K562 (cell line): ENCODE results near the gene ALG12. TPM values are rescaled to one million over a fixed set of nuclear protein-coding genes. Genes with fewer than 3 reads are reported as not detected.
A peak's percentile ranks its signal among the peaks of the same experiment; 100 is the strongest.

ENCODE experiments used
- ATAC-seq: fragments of 200-7000 bp; cut with Tn5 transposase; 3 replicates; pipeline ENCODE4 v1.9.1; 2020; ENCODE audit warnings: moderate library complexity
- BruUV-seq: library from RNA; stranded (reverse); fragments of 400-500 nt; replicated peaks from 2 replicates; lab custom pipeline; 2021; lab: Mats Ljungman, UMichigan
- CTCF ChIA-PET: fragments of 300-600 bp; formaldehyde crosslinking; extraction: SDS; loops from one replicate; lab custom pipeline; 2021; ENCODE audit warnings: low intra/inter-chr PET ratio; lab: Yijun Ruan, JAX
- POLR2A ChIA-PET: fragments of 300-600, 350-650 bp; sonication (Branson Sonifier 250); formaldehyde crosslinking; extraction: SDS; loops from one replicate; lab custom pipeline; 2021; ENCODE audit warnings: antibody characterized with exemption, inconsistent platforms; lab: Yijun Ruan, JAX
- DNase-seq, 4 experiments: peaks; one replicate each; pipeline versions ENCODE4 v3.0.0 to v3.0.0-alpha.2; 2011 to 2018; ENCODE audit warnings: low spot score in 3 of 4, mixed read lengths in 3 of 4; ENCODE audit errors: extremely low read depth in 1 of 4
- FAIRE-seq: peaks from 2 replicates; lab custom pipeline; 2011; peaks lifted over from hg19 to GRCh38; lab: Jason Lieb, UNC
- H2AFZ ChIP-seq: 2 replicates; pipeline ENCODE4 v1.6.0; 2011; ENCODE audit warnings: low read depth, low read length, control low read depth, inconsistent platforms
- H3K27ac ChIP-seq: fragments of 200-600 bp; 3 replicates; pipeline ENCODE4 v1.8.0; 2011; ENCODE audit warnings: low read depth, mild to moderate bottlenecking, control low read depth, inconsistent platforms, low read length, moderate library complexity, mixed read lengths; ENCODE audit errors: extremely low read depth
- H3K27me3 ChIP-seq, 2 experiments: fragments of 300-600 bp in 1 of 2; 2 replicates in 1 of 2; 3 replicates in 1 of 2; pipeline versions ENCODE4 v1.6.0 to v1.8.0; 2011; ENCODE audit warnings: inconsistent platforms in 2 of 2, low read length in 2 of 2, mild to moderate bottlenecking in 1 of 2, mixed read lengths in 1 of 2, moderate library complexity in 1 of 2; ENCODE audit not compliant: control insufficient read depth in 2 of 2, insufficient read depth in 2 of 2
- H3K36me3 ChIP-seq: fragments of 300-600 bp; 3 replicates; pipeline ENCODE4 v1.8.0; 2011; ENCODE audit warnings: mild to moderate bottlenecking, low read length, inconsistent platforms; ENCODE audit not compliant: control insufficient read depth, insufficient read depth
- H3K4me1 ChIP-seq, 2 experiments: fragments of 200-600 bp in 1 of 2; replicated peaks in 1 of 2; 2 replicates in 1 of 2; 3 replicates in 1 of 2; pipeline versions ENCODE4 v1.5.1 to v1.8.0; 2011; ENCODE audit warnings: inconsistent platforms in 2 of 2, low read length in 2 of 2, mild to moderate bottlenecking in 1 of 2, mixed read lengths in 1 of 2, moderate library complexity in 1 of 2; ENCODE audit not compliant: control insufficient read depth in 2 of 2, insufficient read depth in 2 of 2
- H3K4me2 ChIP-seq: 2 replicates; pipeline ENCODE4 v1.6.1; 2011; ENCODE audit warnings: low read length, control low read depth, inconsistent platforms, mixed read lengths; ENCODE audit not compliant: insufficient read depth
- H3K4me3 ChIP-seq: fragments of 200-600 bp; sonication (generic), shearing (Covaris generic); 2 replicates; pipeline ENCODE4 v1.5.1; 2016; ENCODE audit warnings: control low read depth, inconsistent platforms
- H3K79me2 ChIP-seq: fragments of 200-600 bp; 3 replicates; pipeline ENCODE4 v1.8.0; 2011; ENCODE audit warnings: low read length, inconsistent platforms; ENCODE audit not compliant: control insufficient read depth, insufficient read depth
- H3K9ac ChIP-seq, 2 experiments: 2 replicates each; pipeline versions ENCODE4 v1.6.0 to v1.6.1; 2011; ENCODE audit warnings: low read depth in 2 of 2, low read length in 2 of 2, control low read depth in 1 of 2, inconsistent platforms in 1 of 2, mild to moderate bottlenecking in 1 of 2, mixed read lengths in 1 of 2; ENCODE audit not compliant: insufficient read depth in 1 of 2
- H3K9me1 ChIP-seq: one replicate; pipeline ENCODE4 v1.6.0; 2011; ENCODE audit warnings: inconsistent platforms, mild to moderate bottlenecking, low read length, moderate library complexity; ENCODE audit not compliant: control insufficient read depth, insufficient read depth
- H3K9me3 ChIP-seq: replicated peaks from 2 replicates; pipeline ENCODE4 v1.5.1; 2011; ENCODE audit warnings: low read depth, low read length, inconsistent platforms; ENCODE audit not compliant: control insufficient read depth, insufficient read depth
- H4K20me1 ChIP-seq: replicated peaks from 2 replicates; pipeline ENCODE4 v1.6.1; 2011; ENCODE audit warnings: low read length, inconsistent platforms, mixed read lengths; ENCODE audit not compliant: control insufficient read depth, insufficient read depth
- ARID1B ChIP-seq: fragments of 450-650 bp; IDR thresholded peaks from 2 replicates; pipeline ENCODE4 v1.6.1; 2016; ENCODE audit warnings: antibody characterized with exemption, mild to moderate bottlenecking, inconsistent platforms
- CHD2 ChIP-seq: IDR thresholded peaks from 2 replicates; pipeline ENCODE4 v1.6.1; 2011; ENCODE audit warnings: low read depth, low read length
- CREBBP ChIP-seq: IDR thresholded peaks from one replicate; pipeline ENCODE4 v1.6.1; 2012; ENCODE audit warnings: low read depth, mild to moderate bottlenecking, control low read depth, inconsistent platforms, low read length
- DNMT1 ChIP-seq: fragments of 450-650 bp; IDR thresholded peaks from 2 replicates; pipeline ENCODE4 v1.6.1; 2016; ENCODE audit warnings: antibody characterized with exemption, mild to moderate bottlenecking
- E2F4 ChIP-seq: sonication (generic); formaldehyde crosslinking; IDR thresholded peaks from 2 replicates; pipeline ENCODE4 v1.8.0; 2022; ENCODE audit warnings: mild to moderate bottlenecking, low read depth, missing genetic modification reagents
- HEY1 ChIP-seq: fragments of 250-450 bp; sonication (Bioruptor Pico); IDR thresholded peaks from 2 replicates; pipeline ENCODE4 v1.5.0; 2020; ENCODE audit warnings: mild to moderate bottlenecking, moderate library complexity, borderline replicate concordance
- NUFIP1 ChIP-seq: fragments of 450-650 bp; IDR thresholded peaks from 2 replicates; pipeline ENCODE4 v1.6.1; 2018; ENCODE audit not compliant: partially characterized antibody
- PHF21A ChIP-seq: fragments of 450-650 bp; IDR thresholded peaks from 2 replicates; pipeline ENCODE4 v1.6.1; 2017; ENCODE audit warnings: low read depth, borderline replicate concordance
- PPARD ChIP-seq: fragments of 250-450 bp; sonication (Bioruptor Pico); IDR thresholded peaks from 2 replicates; pipeline ENCODE4 v1.8.0; 2022; ENCODE audit warnings: inconsistent platforms, mild to moderate bottlenecking, moderate library complexity
- RERE ChIP-seq: sonication (generic); formaldehyde crosslinking; IDR thresholded peaks from 2 replicates; pipeline ENCODE4 v1.8.0; 2023; ENCODE audit warnings: missing genetic modification reagents, mild to moderate bottlenecking, borderline replicate concordance
- TAF9B ChIP-seq: fragments of 450-650 bp; IDR thresholded peaks from 2 replicates; pipeline ENCODE4 v1.6.1; 2018; ENCODE audit warnings: mild to moderate bottlenecking; ENCODE audit not compliant: partially characterized antibody
- TCFL5 ChIP-seq: fragments of 250-450 bp; sonication (Bioruptor Pico); conservative IDR thresholded peaks from 2 replicates; pipeline ENCODE4 v1.6.1; 2021; ENCODE audit warnings: mild to moderate bottlenecking, moderate library complexity, matching md5 sums
- ZNF143 ChIP-seq: sonication (generic); formaldehyde crosslinking; IDR thresholded peaks from 2 replicates; pipeline ENCODE4 v1.9.0; 2022; ENCODE audit warnings: mild to moderate bottlenecking, missing genetic modification reagents
- WGBS: fragments of 100-300 bp; shearing (Covaris generic); methylation state at CpG from one replicate; pipeline ENCODE4 v1.1.6; 2016; ENCODE audit warnings: low coverage, mixed read lengths; ENCODE audit not compliant: insufficient coverage; ENCODE audit errors: missing lambda C conversion rate; 5-methylcytosine and 5-hydroxymethylcytosine counted together
- in situ Hi-C: fragments of 300-500 bp; cut with MboI; formaldehyde crosslinking; loops from 4 replicates; pipeline ENCODE4 v1.15.0; 2018; ENCODE audit warnings: inconsistent platforms, mixed read lengths
- intact Hi-C: fragments of 100-400 bp; cut with micrococcal nuclease; formaldehyde crosslinking; loops from 2 replicates; pipeline ENCODE4 v1.14.2; 2022
- polyA plus RNA-seq, 8 experiments: library from polyadenylated mRNA; depleted of rRNA in 4 of 8; stranded (reverse) in 5 of 8; unstranded in 3 of 8; fragments of >200 nt; fragmentation: Nextera tagmentation in 2 of 8; fragmentation: Illumina TruSeq in 1 of 8; extraction: Ambion mirVana in 2 of 8; extraction: Trizol in 1 of 8; gene quantifications; 2 replicates each; pipeline versions ENCODE4 v1.2.1 to v1.2.3, GENCODE V29; 2011 to 2014; ENCODE audit warnings: inconsistent platforms in 1 of 8, missing spikeins in 1 of 8
- total RNA-seq, 7 experiments: library from RNA; depleted of rRNA in 6 of 7; stranded (reverse); fragments of >200 nt in 6 of 7; fragmentation: Illumina TruSeq in 2 of 7; extraction: Trizol in 2 of 7; gene quantifications; 2 replicates each; pipeline versions ENCODE4 v1.2.1 to v1.2.3, GENCODE V29; 2011 to 2021; ENCODE audit warnings: low replicate concordance in 1 of 7
- TF ChIP-seq, protein P1 (sequence below): sonication (generic); formaldehyde crosslinking; IDR thresholded peaks from 2 replicates; pipeline ENCODE4 v1.8.0; 2022; ENCODE audit warnings: mild to moderate bottlenecking, missing genetic modification reagents, borderline replicate concordance

The ALG12 gene
- total and polyA plus RNA-seq, 9 of the 15 experiments (the other 6 are each of a cell fraction or from before 2014, with no cell fraction given): 0.20 to 8.5 (median 3.4) TPM

GRCh38 chr22:49954991-49955580, 36.8 kb upstream of the ALG12 start:
- H3K27ac ChIP-seq: no peak overlapping the region
- FAIRE-seq (no peak), DNase-seq (no peak), ATAC-seq (no peak)
- CTCF ChIA-PET: no interaction called here
- no peaks in the 10 kb centered on the region for H3K9me1 ChIP-seq
- peaks cover 8% of the 10 kb centered on the region for H3K79me2 ChIP-seq
- peak overlapping the region in 1 of 2 experiments; percentile 36; a peak in 1 of 4 replicates for H3K9ac ChIP-seq
- WGBS: 70% methylated on average over 13 of the region's 15 CpGs
- no peaks in the 10 kb centered on the region for H3K36me3 ChIP-seq
- BruUV-seq: no TSS peak
- POLR2A ChIA-PET: interaction anchor here (0.6 kb wide), 1 partner anchor 11 kb away, joined by 3 read pairs; no protein-coding TSS in a partner anchor
- H3K4me3 ChIP-seq: no peak overlapping the region
- no peak overlapping the region for H3K4me2 ChIP-seq
- intact Hi-C loops (no loop called here), in situ Hi-C loops (no loop called here)
- H3K27me3 ChIP-seq: no peaks in the 10 kb centered on the region
- peaks cover 12 to 94% of the 10 kb centered on the region in 2 experiments for H3K4me1 ChIP-seq
- no peaks in the 10 kb centered on the region for H4K20me1 ChIP-seq
- H2AFZ ChIP-seq: no peak overlapping the region
- H3K9me3 ChIP-seq: no peaks in the 10 kb centered on the region
- no peak for TF ChIP-seq ARID1B
- no peak for TF ChIP-seq TAF9B
- TF ChIP-seq ZNF143 (CRISPR knock-in tag): no peak
- no peak for TF ChIP-seq RERE (CRISPR knock-in tag)
- no peak for TF ChIP-seq PPARD
- TF ChIP-seq, protein P1, sequence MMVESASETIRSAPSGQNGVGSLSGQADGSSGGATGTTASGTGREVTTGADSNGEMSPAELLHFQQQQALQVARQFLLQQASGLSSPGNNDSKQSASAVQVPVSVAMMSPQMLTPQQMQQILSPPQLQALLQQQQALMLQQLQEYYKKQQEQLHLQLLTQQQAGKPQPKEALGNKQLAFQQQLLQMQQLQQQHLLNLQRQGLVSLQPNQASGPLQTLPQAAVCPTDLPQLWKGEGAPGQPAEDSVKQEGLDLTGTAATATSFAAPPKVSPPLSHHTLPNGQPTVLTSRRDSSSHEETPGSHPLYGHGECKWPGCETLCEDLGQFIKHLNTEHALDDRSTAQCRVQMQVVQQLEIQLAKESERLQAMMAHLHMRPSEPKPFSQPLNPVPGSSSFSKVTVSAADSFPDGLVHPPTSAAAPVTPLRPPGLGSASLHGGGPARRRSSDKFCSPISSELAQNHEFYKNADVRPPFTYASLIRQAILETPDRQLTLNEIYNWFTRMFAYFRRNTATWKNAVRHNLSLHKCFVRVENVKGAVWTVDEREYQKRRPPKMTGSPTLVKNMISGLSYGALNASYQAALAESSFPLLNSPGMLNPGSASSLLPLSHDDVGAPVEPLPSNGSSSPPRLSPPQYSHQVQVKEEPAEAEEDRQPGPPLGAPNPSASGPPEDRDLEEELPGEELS (CRISPR knock-in tag): no peak
- no peak for TF ChIP-seq NUFIP1
- TF ChIP-seq CREBBP: no peak
- no peak for TF ChIP-seq TCFL5 (CRISPR knock-in tag)
- no peak for TF ChIP-seq HEY1 (CRISPR knock-in tag)
- no peak for TF ChIP-seq E2F4 (CRISPR knock-in tag)
- TF ChIP-seq CHD2: no peak
- TF ChIP-seq DNMT1: no peak
- TF ChIP-seq PHF21A: no peak
